Measurements from ENCODE around the gene BPNT1.
A peak's percentile ranks its signal among the peaks of the same experiment; 100 is the strongest.
"Not testable (repeated sequence)": the region's sequence is repeated elsewhere in the genome, so short reads cannot be mapped to it uniquely, and the experiment has no call there.

Gene BPNT1

GRCh38 chr1:220093361-220094015 lies 3.9 kb upstream of the BPNT1 start:
- Histone ChIP-seq H2BK120ac (ENCODE audit: low read depth, low read length) (no peak overlapping the region), H3K18ac (ENCODE audit: low read depth in 1 of 2, low read length in 2 of 2) (no peak overlapping the region), H4K8ac (ENCODE audit: low read length) (no peak overlapping the region), H3K9ac (ENCODE audit: low read length) (peak overlapping the region; percentile 58), H3K23ac (ENCODE audit: low read length in 2 of 2) (no peak overlapping the region), H3K14ac (ENCODE audit: low read length in 2 of 2) (no peak overlapping the region), H2BK5ac (ENCODE audit: low read depth, low read length, poor library complexity, severe bottlenecking) (no peak overlapping the region), H3K4ac (ENCODE audit: low read depth in 1 of 2, low read length in 2 of 2) (no peak overlapping the region), H3K27me3 (ENCODE audit: control insufficient read depth in 1 of 2, insufficient read depth in 1 of 2, low read length in 2 of 2) (no peaks in the 10 kb centered on the region), H2BK12ac (ENCODE audit: low read length in 2 of 2) (no peak overlapping the region), H3K79me1 (replicated peaks; ENCODE audit: low read length, poor library complexity, severe bottlenecking) (peaks cover 13% of the 10 kb centered on the region), H4K91ac (ENCODE audit: low read length) (no peak overlapping the region), H3K36me3 (ENCODE audit: control insufficient read depth in 1 of 2, insufficient read depth in 2 of 2, low read depth in 1 of 2, low read length in 2 of 2) (peaks cover 9 to 24% of the 10 kb centered on the region in 2 experiments), H2BK15ac (ENCODE audit: low read depth, poor library complexity, severe bottlenecking) (no peak overlapping the region), H3K27ac (ENCODE audit: low read length, poor library complexity, severe bottlenecking) (peak overlapping the region; percentile 26), H2AK5ac (ENCODE audit: low read length, severe bottlenecking) (no peak overlapping the region), H2AFZ (ENCODE audit: low read depth, low read length) (no peak overlapping the region), H3K9me3 (ENCODE audit: control insufficient read depth, low read length) (no peaks in the 10 kb centered on the region), H3K4me3 (ENCODE audit: insufficient read depth in 1 of 2, low read depth in 1 of 2, low read length in 2 of 2) (peak overlapping the region in 1 of 2 experiments; percentile 16), H3K4me2 (ENCODE audit: low read length, poor library complexity, severe bottlenecking) (no peak overlapping the region), H3K4me1 (ENCODE audit: control insufficient read depth, insufficient read depth, low read depth, low read length) (peaks cover 10% of the 10 kb centered on the region)
- WGBS: 61% methylated on average over 3 of the region's 12 CpGs
- no peak for DNase-seq

- Histone ChIP-seq H2AK5ac (ENCODE audit: low read length, severe bottlenecking) (no peak overlapping the region), H3K23ac (ENCODE audit: low read length in 2 of 2) (no peak overlapping the region), H3K18ac (ENCODE audit: low read depth in 1 of 2, low read length in 2 of 2) (no peak overlapping the region), H3K4ac (ENCODE audit: low read depth in 1 of 2, low read length in 2 of 2) (no peak overlapping the region), H3K4me3 (ENCODE audit: insufficient read depth in 1 of 2, low read depth in 1 of 2, low read length in 2 of 2) (no peak overlapping the region), H3K27me3 (ENCODE audit: control insufficient read depth in 1 of 2, insufficient read depth in 1 of 2, low read length in 2 of 2) (no peaks in the 10 kb centered on the region), H2BK120ac (ENCODE audit: low read depth, low read length) (no peak overlapping the region), H3K36me3 (ENCODE audit: control insufficient read depth in 1 of 2, insufficient read depth in 2 of 2, low read depth in 1 of 2, low read length in 2 of 2) (peaks cover 5 to 18% of the 10 kb centered on the region in 2 experiments), H2AFZ (ENCODE audit: low read depth, low read length) (no peak overlapping the region), H2BK12ac (ENCODE audit: low read length in 2 of 2) (no peak overlapping the region), H4K8ac (ENCODE audit: low read length) (no peak overlapping the region), H3K4me2 (ENCODE audit: low read length, poor library complexity, severe bottlenecking) (no peak overlapping the region), H3K4me1 (ENCODE audit: control insufficient read depth, insufficient read depth, low read depth, low read length) (peaks cover 12% of the 10 kb centered on the region), H3K9ac (ENCODE audit: low read length) (no peak overlapping the region), H2BK5ac (ENCODE audit: low read depth, low read length, poor library complexity, severe bottlenecking) (no peak overlapping the region), H2BK15ac (ENCODE audit: low read depth, poor library complexity, severe bottlenecking) (no peak overlapping the region), H3K9me3 (ENCODE audit: control insufficient read depth, low read length) (no peaks in the 10 kb centered on the region), H3K27ac (ENCODE audit: low read length, poor library complexity, severe bottlenecking) (no peak overlapping the region), H3K79me1 (replicated peaks; ENCODE audit: low read length, poor library complexity, severe bottlenecking) (peaks cover 13% of the 10 kb centered on the region), H4K91ac (ENCODE audit: low read length) (no peak overlapping the region), H3K14ac (ENCODE audit: low read length in 2 of 2) (no peak overlapping the region)
- DNase-seq: no peak
- WGBS: 100% methylated on average over 1 of the region's 1 CpG
Observed at GRCh38 chr1:220092694-220093093, 3.1 kb upstream of the BPNT1 start.

- WGBS: 92% methylated on average over 15 of the region's 15 CpGs
- H3K9ac ChIP-seq (ENCODE audit: low read length); H3K27ac ChIP-seq (ENCODE audit: low read length, poor library complexity, severe bottlenecking); H3K9me3 ChIP-seq (ENCODE audit: control insufficient read depth, low read length); H3K36me3 ChIP-seq (ENCODE audit: control insufficient read depth in 1 of 2, insufficient read depth in 2 of 2, low read depth in 1 of 2, low read length in 2 of 2); H3K27me3 ChIP-seq (ENCODE audit: control insufficient read depth in 1 of 2, insufficient read depth in 1 of 2, low read length in 2 of 2); H2AFZ ChIP-seq (ENCODE audit: low read depth, low read length); H4K91ac ChIP-seq (ENCODE audit: low read length); H3K14ac ChIP-seq (ENCODE audit: low read length in 2 of 2); DNase-seq; H3K4ac ChIP-seq (ENCODE audit: low read depth in 1 of 2, low read length in 2 of 2); H3K18ac ChIP-seq (ENCODE audit: low read depth in 1 of 2, low read length in 2 of 2); H2BK5ac ChIP-seq (ENCODE audit: low read depth, low read length, poor library complexity, severe bottlenecking); H3K4me1 ChIP-seq (ENCODE audit: control insufficient read depth, insufficient read depth, low read depth, low read length); H3K23ac ChIP-seq (ENCODE audit: low read length in 2 of 2); H2BK120ac ChIP-seq (ENCODE audit: low read depth, low read length); H2BK12ac ChIP-seq (ENCODE audit: low read length in 2 of 2); H3K4me3 ChIP-seq (ENCODE audit: insufficient read depth in 1 of 2, low read depth in 1 of 2, low read length in 2 of 2); H3K4me2 ChIP-seq (ENCODE audit: low read length, poor library complexity, severe bottlenecking); H2BK15ac ChIP-seq (ENCODE audit: low read depth, poor library complexity, severe bottlenecking); H2AK5ac ChIP-seq (ENCODE audit: low read length, severe bottlenecking); H4K8ac ChIP-seq (ENCODE audit: low read length): not testable (repeated sequence)
- peaks cover 17% of the 10 kb centered on the region for H3K79me1 ChIP-seq (replicated peaks; ENCODE audit: low read length, poor library complexity, severe bottlenecking)
Observed at GRCh38 chr1:220086261-220086686, 3.3 kb downstream of the BPNT1 start.

- no peak overlapping the region for H3K18ac ChIP-seq (ENCODE audit: low read depth in 1 of 2, low read length in 2 of 2)
- no peak overlapping the region for H2BK15ac ChIP-seq (ENCODE audit: low read depth, poor library complexity, severe bottlenecking)
- no CpG with 5 or more reads among the region's 1 CpG for WGBS
- no peak overlapping the region for H3K4me2 ChIP-seq (ENCODE audit: low read length, poor library complexity, severe bottlenecking)
- H3K79me1 ChIP-seq (replicated peaks; ENCODE audit: low read length, poor library complexity, severe bottlenecking): peaks cover 24% of the 10 kb centered on the region
- H3K9me3 ChIP-seq (ENCODE audit: control insufficient read depth, low read length): no peaks in the 10 kb centered on the region
- H2BK12ac ChIP-seq (ENCODE audit: low read length in 2 of 2): no peak overlapping the region
- H3K4me3 ChIP-seq (ENCODE audit: insufficient read depth in 1 of 2, low read depth in 1 of 2, low read length in 2 of 2): no peak overlapping the region
- no peak overlapping the region for H2BK5ac ChIP-seq (ENCODE audit: low read depth, low read length, poor library complexity, severe bottlenecking)
- peaks cover 4% of the 10 kb centered on the region for H3K4me1 ChIP-seq (ENCODE audit: control insufficient read depth, insufficient read depth, low read depth, low read length)
- H3K27me3 ChIP-seq (ENCODE audit: control insufficient read depth in 1 of 2, insufficient read depth in 1 of 2, low read length in 2 of 2): no peaks in the 10 kb centered on the region
- H4K8ac ChIP-seq (ENCODE audit: low read length): no peak overlapping the region
- H4K91ac ChIP-seq (ENCODE audit: low read length): no peak overlapping the region
- peaks cover 0 to 5% of the 10 kb centered on the region in 2 experiments for H3K36me3 ChIP-seq (ENCODE audit: control insufficient read depth in 1 of 2, insufficient read depth in 2 of 2, low read depth in 1 of 2, low read length in 2 of 2)
- no peak overlapping the region for H3K4ac ChIP-seq (ENCODE audit: low read depth in 1 of 2, low read length in 2 of 2)
- DNase-seq: no peak
- H2AK5ac ChIP-seq (ENCODE audit: low read length, severe bottlenecking): no peak overlapping the region
- no peak overlapping the region for H3K27ac ChIP-seq (ENCODE audit: low read length, poor library complexity, severe bottlenecking)
- H2AFZ ChIP-seq (ENCODE audit: low read depth, low read length): no peak overlapping the region
- no peak overlapping the region for H3K9ac ChIP-seq (ENCODE audit: low read length)
- H3K23ac ChIP-seq (ENCODE audit: low read length in 2 of 2): no peak overlapping the region
- H2BK120ac ChIP-seq (ENCODE audit: low read depth, low read length): no peak overlapping the region
- H3K14ac ChIP-seq (ENCODE audit: low read length in 2 of 2): no peak overlapping the region
Observed at GRCh38 chr1:220084460-220084859, 5.1 kb downstream of the BPNT1 start.
